Measurements from ENCODE around the gene ATP5MC2. TPM values are rescaled to one million over a fixed set of nuclear protein-coding genes. Genes with fewer than 3 reads are reported as not detected.
"Not testable (repeated sequence)": the region's sequence is repeated elsewhere in the genome, so short reads cannot be mapped to it uniquely, and the experiment has no call there.

ATP5MC2 gene
- polyA plus RNA-seq, 1 of the 3 experiments (the other 2 are of a cell fraction): 319 TPM

GRCh38 chr12:53651737-53652136, 24.1 kb downstream of the ATP5MC2 start:
- Histone ChIP-seq H4K20me1 (ENCODE audit: insufficient read depth) (no peaks in the 10 kb centered on the region), H3K9me2 (no peaks in the 10 kb centered on the region), H3K27ac (ENCODE audit: low read depth in 2 of 2, low read length in 1 of 2) (no peak overlapping the region), H2AFZ (ENCODE audit: low read depth) (no peak overlapping the region), H3K4me3 (ENCODE audit: low read depth in 2 of 2, low read length in 1 of 2) (no peak overlapping the region), H3K36me3 (replicated peaks in 1 of 2; ENCODE audit: control insufficient read depth in 1 of 2, insufficient read depth in 2 of 2, low read length in 1 of 2) (no peaks in the 10 kb centered on the region), H3K4me2 (no peak overlapping the region; the same call in 1 of the 2 replicates), H3K27me3 (ENCODE audit: insufficient read depth) (no peaks in the 10 kb centered on the region), H3K9me3 (no peaks in the 10 kb centered on the region), H3K4me1 (ENCODE audit: control insufficient read depth in 1 of 2, insufficient read depth in 2 of 2, low read depth in 1 of 2, low read length in 1 of 2) (0 out of 4 replicates have a peak, but pooled peaks cover 0 to 8% of the 10 kb centered on the region in 2 experiments), H3K79me2 (ENCODE audit: insufficient read depth) (no peaks in the 10 kb centered on the region), H3K9ac (no peak overlapping the region), H3F3A (replicated peaks; ENCODE audit: insufficient read depth) (no peaks in the 10 kb centered on the region)
- ChIA-PET POLR2A (no interaction called here), CTCF (interaction anchor here (0.7 to 3.2 kb wide), 3 partner anchors 12 to 108 kb away, joined by 3 to 14 read pairs (median 5); partner anchors contain the start of gene ATP5MC2)
- no peak for DNase-seq
- no peak for TF ChIP-seq SIN3A (IDR thresholded peaks at IDR 0.05; ENCODE audit: borderline replicate concordance, low read depth, low read length)
- no peak for TF ChIP-seq CHD2 (IDR thresholded peaks at IDR 0.05; ENCODE audit: low read length, partially characterized antibody)
- TF ChIP-seq TAF1 (IDR thresholded peaks at IDR 0.05; ENCODE audit: borderline replicate concordance, low read depth, low read length): no peak
- TF ChIP-seq USF1 (IDR thresholded peaks at IDR 0.05; ENCODE audit: borderline replicate concordance, low read depth): no peak
- no peak for TF ChIP-seq GABPA (IDR thresholded peaks at IDR 0.05; ENCODE audit: low read depth)
- TF ChIP-seq, protein P1, sequence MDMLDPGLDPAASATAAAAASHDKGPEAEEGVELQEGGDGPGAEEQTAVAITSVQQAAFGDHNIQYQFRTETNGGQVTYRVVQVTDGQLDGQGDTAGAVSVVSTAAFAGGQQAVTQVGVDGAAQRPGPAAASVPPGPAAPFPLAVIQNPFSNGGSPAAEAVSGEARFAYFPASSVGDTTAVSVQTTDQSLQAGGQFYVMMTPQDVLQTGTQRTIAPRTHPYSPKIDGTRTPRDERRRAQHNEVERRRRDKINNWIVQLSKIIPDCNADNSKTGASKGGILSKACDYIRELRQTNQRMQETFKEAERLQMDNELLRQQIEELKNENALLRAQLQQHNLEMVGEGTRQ (IDR thresholded peaks at IDR 0.05; ENCODE audit: borderline replicate concordance, low read depth, low read length): no peak
- no peak for TF ChIP-seq EZH2phosphoT487 (IDR thresholded peaks at IDR 0.05; ENCODE audit: borderline replicate concordance, low read depth)
- TF ChIP-seq, protein P2, sequence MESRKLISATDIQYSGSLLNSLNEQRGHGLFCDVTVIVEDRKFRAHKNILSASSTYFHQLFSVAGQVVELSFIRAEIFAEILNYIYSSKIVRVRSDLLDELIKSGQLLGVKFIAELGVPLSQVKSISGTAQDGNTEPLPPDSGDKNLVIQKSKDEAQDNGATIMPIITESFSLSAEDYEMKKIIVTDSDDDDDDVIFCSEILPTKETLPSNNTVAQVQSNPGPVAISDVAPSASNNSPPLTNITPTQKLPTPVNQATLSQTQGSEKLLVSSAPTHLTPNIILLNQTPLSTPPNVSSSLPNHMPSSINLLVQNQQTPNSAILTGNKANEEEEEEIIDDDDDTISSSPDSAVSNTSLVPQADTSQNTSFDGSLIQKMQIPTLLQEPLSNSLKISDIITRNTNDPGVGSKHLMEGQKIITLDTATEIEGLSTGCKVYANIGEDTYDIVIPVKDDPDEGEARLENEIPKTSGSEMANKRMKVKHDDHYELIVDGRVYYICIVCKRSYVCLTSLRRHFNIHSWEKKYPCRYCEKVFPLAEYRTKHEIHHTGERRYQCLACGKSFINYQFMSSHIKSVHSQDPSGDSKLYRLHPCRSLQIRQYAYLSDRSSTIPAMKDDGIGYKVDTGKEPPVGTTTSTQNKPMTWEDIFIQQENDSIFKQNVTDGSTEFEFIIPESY (IDR thresholded peaks at IDR 0.05; ENCODE audit: borderline replicate concordance, low read depth): no peak
- no peak for TF ChIP-seq FOXM1 (IDR thresholded peaks at IDR 0.05; ENCODE audit: low read depth)
- TF ChIP-seq MXI1 (IDR thresholded peaks at IDR 0.05; ENCODE audit: low read depth, low read length): no peak
- TF ChIP-seq REST (IDR thresholded peaks at IDR 0.05; ENCODE audit: low read depth, low read length): no peak
- TF ChIP-seq NRF1 (IDR thresholded peaks at IDR 0.05; ENCODE audit: low read depth, low read length): no peak
- TF ChIP-seq RXRA (IDR thresholded peaks at IDR 0.05; ENCODE audit: borderline replicate concordance, low read depth): no peak
- no peak for TF ChIP-seq PBX3 (IDR thresholded peaks at IDR 0.05)
- no peak for TF ChIP-seq POLR2AphosphoS5 (IDR thresholded peaks at IDR 0.05; ENCODE audit: low read depth, low read length)
- TF ChIP-seq MEF2A (IDR thresholded peaks at IDR 0.05; ENCODE audit: borderline replicate concordance, low read depth): no peak
- TF ChIP-seq MAX (IDR thresholded peaks at IDR 0.05; ENCODE audit: low read depth): no peak
- TF ChIP-seq GATA2 (CRISPR knock-in tag; IDR thresholded peaks at IDR 0.05): no peak
- TF ChIP-seq RAD21 (IDR thresholded peaks at IDR 0.05; ENCODE audit: low read length): no peak
- no peak for TF ChIP-seq RFX5 (IDR thresholded peaks at IDR 0.05; ENCODE audit: low read length)
- whole genome bisulfite sequencing (ENCODE audit: low lambda C conversion rate): 37% methylated on average over 1 of the region's 1 CpG

DNA sequence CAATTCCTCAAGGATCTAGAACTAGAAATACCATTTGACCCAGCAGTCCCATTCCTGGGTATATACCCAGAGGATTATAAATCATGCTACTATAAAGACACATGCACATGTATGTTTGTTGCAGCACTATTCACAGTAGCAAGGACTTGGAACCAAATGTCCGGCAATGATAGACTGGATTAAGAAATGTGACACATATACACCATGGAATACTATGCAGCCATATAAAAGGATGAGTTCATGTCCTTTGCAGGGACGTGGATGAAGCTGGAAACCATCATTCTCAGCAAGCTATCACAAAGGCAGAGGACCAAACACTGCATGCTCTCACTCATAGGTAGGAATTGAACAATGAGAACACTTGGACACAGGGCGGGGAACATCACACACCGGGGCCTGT, 29.6 kb downstream of the ATP5MC2 start:
- H3K79me2 ChIP-seq (ENCODE audit: insufficient read depth); H3F3A ChIP-seq (replicated peaks; ENCODE audit: insufficient read depth); H3K9me3 ChIP-seq; H3K36me3 ChIP-seq (replicated peaks in 1 of 2; ENCODE audit: control insufficient read depth in 1 of 2, insufficient read depth in 2 of 2, low read length in 1 of 2); CTCF ChIA-PET; H3K27ac ChIP-seq (ENCODE audit: low read depth in 2 of 2, low read length in 1 of 2); H4K20me1 ChIP-seq (ENCODE audit: insufficient read depth); H3K9ac ChIP-seq; H3K27me3 ChIP-seq (ENCODE audit: insufficient read depth); H3K4me1 ChIP-seq (ENCODE audit: control insufficient read depth in 1 of 2, insufficient read depth in 2 of 2, low read depth in 1 of 2, low read length in 1 of 2); H3K4me3 ChIP-seq (ENCODE audit: low read depth in 2 of 2, low read length in 1 of 2); H3K9me2 ChIP-seq; H2AFZ ChIP-seq (ENCODE audit: low read depth); DNase-seq; H3K4me2 ChIP-seq: not testable (repeated sequence)
- POLR2A ChIA-PET: interaction anchor here (0.6 kb wide), 1 partner anchor 12 kb away, joined by 3 read pairs; no protein-coding TSS in a partner anchor
- 66% methylated on average over 4 of the region's 4 CpGs for WGBS (ENCODE audit: low lambda C conversion rate)

Measured in SK-N-SH (cell line).